Activated CD8-positive, alpha-beta memory T cell treated with anti-CD3 and anti-CD28 coated beads, Interleukin-2, amount 50 U/mL, for 24 hours (primary cell): ENCODE measurements around the gene CLHC1.
"Not testable (repeated sequence)": the region's sequence is repeated elsewhere in the genome, so short reads cannot be mapped to it uniquely, and the experiment has no call there.

Experiments used
- DNase-seq: peaks from one replicate; pipeline ENCODE4 v3.0.0-alpha.2; 2020; ENCODE audit errors: extremely low read depth

The CLHC1 gene

DNA sequence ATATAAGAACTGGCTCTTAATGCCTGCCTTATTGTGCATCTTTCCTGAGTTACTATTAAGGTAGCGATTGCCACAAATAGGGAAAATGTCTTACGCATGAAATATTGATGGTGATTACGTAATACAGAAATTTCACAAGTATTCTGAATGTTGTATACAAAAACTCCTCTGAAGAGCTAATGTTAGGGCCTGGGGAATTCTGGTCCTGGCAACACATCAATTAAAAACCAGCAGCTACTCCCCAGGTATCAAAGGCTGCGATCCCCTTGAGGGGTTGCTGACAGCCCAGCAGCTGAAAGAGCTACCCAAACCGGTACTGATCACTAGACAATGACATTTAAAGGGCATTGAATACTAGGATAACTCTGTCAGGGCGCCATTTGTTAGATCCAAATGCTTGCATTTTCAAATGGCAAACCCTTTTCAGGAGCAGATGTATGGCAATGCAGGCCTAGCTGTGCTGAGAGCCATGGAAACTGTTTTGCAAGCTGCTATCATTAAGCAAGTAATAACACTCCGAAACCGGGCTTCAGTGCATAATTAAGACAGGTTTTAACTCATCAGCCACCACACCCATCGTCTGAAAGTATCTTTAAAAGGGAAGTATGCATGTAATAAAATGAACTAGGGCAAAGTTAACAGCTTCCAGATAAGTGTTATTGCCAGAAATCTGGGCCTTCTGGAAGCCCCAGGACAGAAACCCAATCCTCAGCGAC lies 78.4 kb downstream of the CLHC1 start:
- no peak for DNase-seq

DNA sequence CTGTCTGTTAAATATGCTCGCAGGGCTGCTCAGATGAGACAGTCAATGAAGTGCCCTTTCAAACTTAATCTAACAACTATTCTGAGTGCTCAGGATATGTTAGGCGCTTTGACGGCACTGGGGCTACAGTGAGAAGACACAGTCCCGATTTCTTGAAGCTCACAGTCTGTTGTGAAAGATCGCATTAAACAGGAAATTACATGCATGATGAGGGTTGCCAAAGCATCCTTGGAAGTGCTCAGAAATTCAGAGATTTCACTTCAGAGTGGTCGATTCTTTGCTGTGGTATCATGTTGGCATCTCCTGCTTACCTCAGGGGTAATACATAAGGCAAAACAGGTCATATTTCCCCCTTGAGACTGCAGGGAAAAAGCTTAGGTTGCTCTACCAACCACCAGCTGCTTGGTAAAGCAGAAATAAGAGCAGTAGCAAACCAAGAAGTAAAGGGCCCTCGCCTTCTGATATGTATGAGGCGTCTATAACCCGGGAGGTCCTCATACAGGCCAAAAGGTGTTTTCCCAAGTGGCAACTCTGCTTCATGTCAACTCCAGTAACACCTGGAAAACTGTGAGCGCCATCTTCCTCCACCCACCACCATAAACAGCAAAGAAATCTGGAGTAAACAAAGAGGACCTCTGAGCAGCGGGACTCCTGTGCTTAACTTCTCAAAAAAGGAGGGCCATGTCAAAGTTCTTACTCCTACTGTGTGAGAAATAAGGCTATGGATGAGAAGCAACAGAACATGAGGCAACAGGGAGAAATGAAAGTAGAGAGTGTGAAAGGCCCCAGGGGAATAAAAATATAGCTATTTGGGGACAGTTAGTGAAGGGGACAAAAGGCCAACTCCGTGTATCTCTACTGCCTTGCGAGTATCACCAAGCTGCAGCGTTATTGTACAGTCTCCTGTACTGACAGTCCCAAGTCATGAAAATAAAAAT lies 79.3 kb downstream of the CLHC1 start:
- DNase-seq, result no peak

DNA sequence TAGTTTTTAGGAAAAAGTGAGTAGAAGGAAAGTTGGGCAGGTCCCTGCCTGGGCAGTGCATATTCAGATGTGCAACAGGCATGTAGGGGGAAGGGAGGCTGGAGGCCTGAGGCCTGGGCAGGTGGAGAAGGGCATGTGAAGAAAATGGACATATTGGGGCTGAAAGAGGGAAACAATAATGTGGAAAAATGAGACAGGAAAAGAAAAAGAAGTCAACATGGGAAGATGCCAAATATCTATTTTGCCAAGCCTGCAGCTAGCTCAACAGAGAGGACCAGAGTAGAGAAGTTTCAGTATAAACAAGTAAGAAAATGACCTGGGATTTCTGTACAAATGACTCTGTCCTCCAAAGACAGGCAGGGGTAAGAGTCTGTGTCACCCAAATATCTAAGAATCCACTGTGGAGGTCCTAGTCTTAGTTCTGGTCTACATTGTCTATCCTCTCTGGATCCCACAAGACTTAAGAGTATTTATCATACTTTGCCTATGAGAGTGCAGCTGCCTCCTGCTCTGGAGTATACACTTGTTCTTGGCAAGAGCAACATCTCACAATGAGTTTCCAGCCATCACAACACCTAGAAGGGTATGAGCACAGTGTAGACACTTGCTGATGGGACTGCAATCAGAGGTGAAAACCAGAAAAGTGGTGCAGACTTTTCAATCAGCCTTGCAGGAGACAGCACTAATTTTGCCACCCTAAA lies 80.2 kb downstream of the CLHC1 start:
- DNase-seq, result no peak

DNA sequence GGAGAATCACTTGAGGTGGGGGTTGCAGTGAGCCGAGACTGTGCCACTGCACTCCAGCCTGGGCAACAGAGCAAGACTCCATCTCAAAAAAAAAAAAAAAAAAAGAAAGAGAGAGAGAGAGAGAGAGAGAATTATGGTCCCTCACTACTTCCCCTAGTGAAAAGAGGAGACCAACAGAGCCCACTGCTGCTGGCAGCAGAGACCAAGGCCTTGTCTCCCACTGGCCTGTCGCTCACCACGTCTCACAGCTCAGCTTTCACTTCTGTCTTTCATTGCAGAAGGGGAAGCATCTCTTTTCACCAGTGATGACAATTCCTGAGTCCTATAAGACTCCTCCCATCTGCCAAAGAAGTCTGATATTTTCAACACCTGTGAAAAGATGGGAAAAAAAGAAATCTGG lies 81.3 kb downstream of the CLHC1 start:
- DNase-seq, result no peak

DNA sequence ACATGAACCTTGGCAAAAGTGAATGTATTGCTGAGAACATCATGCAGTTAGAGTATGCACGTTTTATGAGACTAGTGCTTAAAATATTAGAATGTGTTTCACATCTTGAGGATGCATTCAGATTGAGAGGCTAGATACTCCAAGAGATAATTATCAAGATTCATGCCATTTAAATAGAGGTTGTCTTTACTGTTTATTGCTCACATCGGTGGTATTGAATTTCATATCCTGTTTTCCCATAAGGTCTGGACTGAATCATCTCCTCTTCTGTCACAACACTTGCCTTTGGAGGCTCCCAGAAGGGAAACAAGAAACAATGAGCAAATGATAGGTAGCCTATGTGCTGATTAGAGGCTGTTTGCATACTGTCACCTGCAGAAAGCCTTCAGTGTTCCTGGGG lies 83.8 kb downstream of the CLHC1 start:
- DNase-seq, result no peak

DNA sequence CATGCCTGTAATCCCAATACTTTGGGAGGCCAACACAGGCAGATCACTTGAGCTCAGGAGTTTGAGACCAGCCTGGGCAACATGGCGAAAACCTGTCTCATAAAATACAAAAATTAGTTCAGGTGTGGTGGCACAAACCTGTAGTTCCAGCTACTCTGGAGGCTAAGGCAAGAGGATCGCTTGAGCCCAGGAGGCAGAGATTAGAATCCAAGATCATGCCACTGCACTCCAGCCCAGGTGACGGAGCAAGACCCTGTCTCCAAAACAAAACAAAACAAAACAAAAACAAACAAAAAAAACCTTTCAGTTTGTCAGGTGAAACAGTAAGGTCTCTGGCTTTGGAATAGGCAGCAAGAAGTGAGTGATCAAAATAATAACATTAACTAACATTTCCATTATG lies 84.6 kb downstream of the CLHC1 start:
- no peak for DNase-seq

DNA sequence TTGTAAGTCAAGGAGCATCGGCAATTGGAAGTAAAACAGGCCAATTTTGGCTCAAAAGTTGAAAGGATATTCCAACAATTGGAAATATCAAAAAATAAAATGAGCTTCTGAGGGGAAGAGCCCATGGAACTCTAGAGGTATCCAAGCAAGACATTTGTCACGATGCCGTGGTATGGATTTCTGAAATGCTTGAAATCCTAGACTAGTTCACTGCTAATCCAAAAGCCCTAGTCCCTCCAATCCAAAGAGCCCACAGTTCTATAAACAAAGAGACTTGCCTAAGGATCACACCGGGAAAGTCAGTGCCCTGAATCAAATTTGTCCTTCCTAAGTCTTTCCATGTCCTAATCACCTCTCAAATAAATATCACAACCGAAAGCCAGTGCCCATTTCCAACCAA lies 85.1 kb downstream of the CLHC1 start:
- no peak for DNase-seq

GRCh38 chr2:55146263-55146662 lies 85.8 kb downstream of the CLHC1 start:
- DNase-seq, result no peak

GRCh38 chr2:55144922-55145820 lies 86.9 kb downstream of the CLHC1 start:
- no peak for DNase-seq

DNA sequence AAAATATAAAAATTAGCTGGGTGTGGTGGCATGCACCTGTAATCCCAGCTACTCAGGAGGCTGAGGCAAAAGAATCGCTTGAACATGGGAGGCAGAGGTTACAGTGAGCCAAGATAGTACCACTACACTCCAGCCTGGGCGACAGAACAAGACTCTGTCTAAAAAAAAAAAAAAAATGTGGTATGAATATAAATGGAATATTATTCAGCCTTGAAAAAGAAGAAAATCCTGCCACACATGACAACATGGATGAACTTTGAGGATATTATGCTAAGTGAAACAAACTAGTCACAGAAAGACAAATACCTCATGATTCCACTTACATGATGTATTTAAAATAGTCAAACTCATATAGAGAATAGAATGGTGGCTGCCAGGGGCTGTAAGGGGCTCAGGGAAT lies 88.4 kb downstream of the CLHC1 start:
- DNase-seq, result not testable (repeated sequence)

DNA sequence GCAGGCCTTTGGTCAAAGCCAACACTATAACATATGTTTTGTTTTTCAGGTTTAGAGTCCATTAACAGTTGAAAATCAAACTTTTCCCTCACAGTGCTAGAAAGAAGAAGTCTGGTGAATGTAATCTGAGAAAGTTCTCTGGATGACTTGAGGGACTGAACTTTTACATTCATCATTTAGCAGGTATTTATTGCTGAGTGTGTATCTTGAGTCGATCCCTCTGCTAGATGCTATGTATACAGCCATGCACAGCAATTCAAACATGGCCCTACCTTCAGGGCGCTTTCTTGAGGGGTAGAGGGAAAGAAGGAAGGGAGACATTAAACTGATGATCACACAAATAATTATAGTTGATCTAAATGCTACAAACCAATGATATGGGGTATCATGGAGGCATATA lies 89.6 kb downstream of the CLHC1 start:
- DNase-seq, result no peak

GRCh38 chr2:55141572-55142413 lies 90.3 kb downstream of the CLHC1 start:
- DNase-seq, result no peak

DNA sequence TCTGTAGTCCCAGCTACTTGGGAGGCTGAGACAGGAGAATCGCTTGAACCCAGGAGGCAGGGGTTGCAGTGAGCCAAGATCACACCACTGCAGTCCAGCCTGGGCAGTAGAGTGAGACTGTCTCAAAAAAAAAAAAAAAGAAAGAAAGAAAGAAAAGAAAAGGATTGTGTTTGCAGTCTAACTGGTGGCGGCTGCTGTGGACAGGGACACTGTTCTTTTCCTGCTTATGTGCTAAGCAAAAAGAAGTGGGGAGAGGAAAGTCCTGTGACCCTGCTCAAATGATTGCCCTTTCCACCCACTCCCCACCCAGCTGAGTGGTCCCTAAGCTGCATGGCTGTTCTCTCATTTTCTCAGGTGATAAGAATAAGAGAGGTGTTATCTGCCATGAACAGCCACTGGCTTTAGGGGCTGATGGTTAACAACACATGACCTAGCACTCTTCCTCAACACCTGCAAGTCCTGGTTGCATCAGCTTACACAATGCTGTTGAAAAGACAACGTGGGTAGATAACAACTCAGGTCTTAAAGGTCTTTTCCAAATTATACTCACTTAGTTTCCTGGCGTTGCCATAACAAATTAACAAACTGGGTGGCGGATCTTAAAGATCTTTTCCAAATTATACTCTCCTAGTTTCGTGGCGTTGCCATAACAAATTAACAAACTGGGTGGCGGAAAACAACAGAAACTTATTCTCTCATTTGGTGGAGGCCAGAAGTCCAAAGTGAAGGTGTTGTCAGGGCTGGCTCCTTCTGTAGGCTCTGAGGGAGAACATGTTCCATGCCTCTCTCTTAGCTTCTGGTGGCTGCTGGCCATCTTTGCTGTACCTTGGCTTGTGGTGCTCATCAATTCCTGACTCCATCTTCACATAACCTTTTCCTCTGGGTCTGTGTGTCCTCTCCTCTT lies 91.5 kb downstream of the CLHC1 start:
- DNase-seq, result no peak

GRCh38 chr2:55139305-55139704 lies 92.8 kb downstream of the CLHC1 start:
- DNase-seq, result no peak

DNA sequence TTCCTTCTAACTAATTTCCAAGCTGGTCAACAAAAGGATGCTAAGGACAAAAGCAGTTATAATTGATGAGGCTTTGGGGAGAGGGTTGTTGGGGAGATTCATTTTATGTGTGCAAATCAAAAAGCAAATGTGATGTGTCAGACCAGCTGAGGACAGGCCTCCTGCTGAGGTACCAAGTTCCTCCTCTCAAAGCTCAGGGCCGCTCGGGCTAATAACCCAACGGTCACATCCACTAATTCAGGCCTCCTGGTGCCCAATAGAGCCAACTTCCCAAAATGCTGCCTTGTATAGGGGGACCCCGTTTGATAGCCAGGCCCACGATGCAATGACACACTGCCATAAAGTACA lies 93.2 kb downstream of the CLHC1 start:
- DNase-seq, result no peak

DNA sequence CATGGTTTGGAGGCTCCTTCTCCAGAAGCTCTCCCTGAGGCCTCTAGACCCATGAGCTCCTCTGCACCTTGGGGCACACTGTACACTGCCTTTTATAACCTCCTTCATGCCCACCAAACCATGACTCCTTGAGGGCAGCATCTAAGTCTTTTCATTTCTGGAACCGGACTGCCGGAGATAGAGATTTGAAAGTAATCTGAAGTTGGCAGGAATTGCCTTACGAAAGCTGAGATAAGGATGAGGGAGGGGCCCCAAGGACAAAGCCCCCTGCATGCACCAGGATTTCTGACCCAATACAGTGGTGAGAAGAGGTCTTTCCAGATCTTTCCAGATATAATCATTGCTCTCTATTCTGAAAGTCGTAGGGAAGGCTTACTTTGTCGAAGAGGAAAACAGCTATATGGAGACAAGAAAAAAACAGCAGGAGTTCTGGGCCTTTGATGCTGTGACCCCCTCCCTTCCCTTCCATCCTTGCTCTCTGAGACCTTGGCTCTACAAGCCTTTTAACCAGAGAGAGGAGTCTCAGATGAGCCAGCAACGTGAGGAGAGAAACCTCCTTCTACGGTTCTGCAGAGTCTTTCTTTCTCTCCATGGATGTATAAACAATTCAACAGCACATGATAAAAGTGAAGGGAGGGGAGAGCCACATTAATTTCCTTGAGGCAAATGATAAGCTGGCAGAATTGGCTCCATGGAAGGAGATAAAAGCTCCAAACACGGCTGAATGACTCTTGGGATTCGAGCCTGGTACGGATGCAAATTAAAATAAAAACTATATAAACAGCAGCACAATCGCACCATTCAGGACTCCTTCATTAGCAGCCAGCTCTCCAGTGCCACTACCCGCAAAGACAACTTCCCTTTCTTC lies 93.8 kb downstream of the CLHC1 start:
- DNase-seq, result no peak

GRCh38 chr2:55137024-55137958 lies 94.8 kb downstream of the CLHC1 start:
- DNase-seq, result no peak
